Ishikawa (cell line): ENCODE results near the gene TTC13.

Experiments used
- CEBPB ChIP-seq: IDR thresholded peaks from 2 replicates; pipeline ENCODE4 v1.6.1; 2012
- CREB1 ChIP-seq: IDR thresholded peaks from 2 replicates; pipeline ENCODE4 v1.6.1; 2012; ENCODE audit warnings: low read depth
- EGR1 ChIP-seq: IDR thresholded peaks from 2 replicates; pipeline ENCODE4 v1.6.1; 2012
- EP300 ChIP-seq: IDR thresholded peaks from 2 replicates; pipeline ENCODE4 v1.6.1; 2012; ENCODE audit warnings: borderline replicate concordance
- FOXM1 ChIP-seq: IDR thresholded peaks from 2 replicates; pipeline ENCODE4 v1.6.1; 2012; ENCODE audit warnings: low read depth, borderline replicate concordance
- RAD21 ChIP-seq: IDR thresholded peaks from 2 replicates; pipeline ENCODE4 v1.6.1; 2012; ENCODE audit warnings: low read depth
- TAF1 ChIP-seq: IDR thresholded peaks from 2 replicates; pipeline ENCODE4 v1.6.1; 2012; ENCODE audit warnings: low read depth, mild to moderate bottlenecking
- TCF12 ChIP-seq: IDR thresholded peaks from 2 replicates; pipeline ENCODE4 v1.6.1; 2012; ENCODE audit warnings: low read depth
- YY1 ChIP-seq: IDR thresholded peaks from 2 replicates; pipeline ENCODE4 v1.6.1; 2012; ENCODE audit warnings: low read depth
- TF ChIP-seq, protein P1 (sequence below): IDR thresholded peaks from 2 replicates; pipeline ENCODE4 v1.6.1; 2012; ENCODE audit warnings: low read depth, mild to moderate bottlenecking
- TF ChIP-seq, protein P2 (sequence below): IDR thresholded peaks from 2 replicates; pipeline ENCODE4 v1.6.1; 2012

GRCh38 chr1:231026576-231026975 lies 47.9 kb upstream of the TTC13 start:
- TF ChIP-seq, protein P1, sequence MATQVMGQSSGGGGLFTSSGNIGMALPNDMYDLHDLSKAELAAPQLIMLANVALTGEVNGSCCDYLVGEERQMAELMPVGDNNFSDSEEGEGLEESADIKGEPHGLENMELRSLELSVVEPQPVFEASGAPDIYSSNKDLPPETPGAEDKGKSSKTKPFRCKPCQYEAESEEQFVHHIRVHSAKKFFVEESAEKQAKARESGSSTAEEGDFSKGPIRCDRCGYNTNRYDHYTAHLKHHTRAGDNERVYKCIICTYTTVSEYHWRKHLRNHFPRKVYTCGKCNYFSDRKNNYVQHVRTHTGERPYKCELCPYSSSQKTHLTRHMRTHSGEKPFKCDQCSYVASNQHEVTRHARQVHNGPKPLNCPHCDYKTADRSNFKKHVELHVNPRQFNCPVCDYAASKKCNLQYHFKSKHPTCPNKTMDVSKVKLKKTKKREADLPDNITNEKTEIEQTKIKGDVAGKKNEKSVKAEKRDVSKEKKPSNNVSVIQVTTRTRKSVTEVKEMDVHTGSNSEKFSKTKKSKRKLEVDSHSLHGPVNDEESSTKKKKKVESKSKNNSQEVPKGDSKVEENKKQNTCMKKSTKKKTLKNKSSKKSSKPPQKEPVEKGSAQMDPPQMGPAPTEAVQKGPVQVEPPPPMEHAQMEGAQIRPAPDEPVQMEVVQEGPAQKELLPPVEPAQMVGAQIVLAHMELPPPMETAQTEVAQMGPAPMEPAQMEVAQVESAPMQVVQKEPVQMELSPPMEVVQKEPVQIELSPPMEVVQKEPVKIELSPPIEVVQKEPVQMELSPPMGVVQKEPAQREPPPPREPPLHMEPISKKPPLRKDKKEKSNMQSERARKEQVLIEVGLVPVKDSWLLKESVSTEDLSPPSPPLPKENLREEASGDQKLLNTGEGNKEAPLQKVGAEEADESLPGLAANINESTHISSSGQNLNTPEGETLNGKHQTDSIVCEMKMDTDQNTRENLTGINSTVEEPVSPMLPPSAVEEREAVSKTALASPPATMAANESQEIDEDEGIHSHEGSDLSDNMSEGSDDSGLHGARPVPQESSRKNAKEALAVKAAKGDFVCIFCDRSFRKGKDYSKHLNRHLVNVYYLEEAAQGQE = no peak
- TF ChIP-seq YY1 = no peak
- TF ChIP-seq RAD21 = no peak
- no peak for TF ChIP-seq TAF1
- no peak for TF ChIP-seq EGR1
- no peak for TF ChIP-seq EP300
- TF ChIP-seq CREB1 = no peak
- no peak for TF ChIP-seq FOXM1
- TF ChIP-seq, protein P2, sequence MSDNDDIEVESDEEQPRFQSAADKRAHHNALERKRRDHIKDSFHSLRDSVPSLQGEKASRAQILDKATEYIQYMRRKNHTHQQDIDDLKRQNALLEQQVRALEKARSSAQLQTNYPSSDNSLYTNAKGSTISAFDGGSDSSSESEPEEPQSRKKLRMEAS = no peak
- TF ChIP-seq CEBPB = no peak
- no peak for TF ChIP-seq TCF12
